ENCODE measurements around the gene ZNF718. TPM values are rescaled to one million over a fixed set of nuclear protein-coding genes. Genes with fewer than 3 reads are reported as not detected.
"Not testable (repeated sequence)": the region's sequence is repeated elsewhere in the genome, so short reads cannot be mapped to it uniquely, and the experiment has no call there.

ZNF718 gene
- total RNA-seq, 2 donors from 2014 or later: 2.0 to 6.3 TPM

- H3K4me1 Mint-ChIP-seq: no peaks in the 10 kb centered on the region
- no peaks in the 10 kb centered on the region for H3K27me3 Mint-ChIP-seq
- H3K4me3 Mint-ChIP-seq: no peak overlapping the region
- peaks cover 39% of the 10 kb centered on the region for H3K9me3 ChIP-seq (ENCODE audit: control insufficient read depth, low read length, poor library complexity, severe bottlenecking)
- no peak overlapping the region for H3K27ac Mint-ChIP-seq
- no peak for DNase-seq
- no peaks in the 10 kb centered on the region for H3K36me3 Mint-ChIP-seq (ENCODE audit: low read depth)
- ATAC-seq: no peak
Measured at GRCh38 chr4:175986-176385, 51.7 kb downstream of the ZNF718 start.

- H3K4me3 Mint-ChIP-seq: no peak overlapping the region
- H3K36me3 Mint-ChIP-seq (ENCODE audit: low read depth): peaks cover 2% of the 10 kb centered on the region
- ATAC-seq: no peak
- H3K27me3 Mint-ChIP-seq: no peaks in the 10 kb centered on the region
- H3K9me3 ChIP-seq (ENCODE audit: control insufficient read depth, low read length, poor library complexity, severe bottlenecking): peaks cover 39% of the 10 kb centered on the region
- no peak for DNase-seq
- no peak overlapping the region for H3K27ac Mint-ChIP-seq
- H3K4me1 Mint-ChIP-seq: no peaks in the 10 kb centered on the region
Measured at GRCh38 chr4:176995-177394, 52.7 kb downstream of the ZNF718 start.

- H3K27ac Mint-ChIP-seq; DNase-seq; H3K4me1 Mint-ChIP-seq; H3K36me3 Mint-ChIP-seq (ENCODE audit: low read depth); ATAC-seq; H3K27me3 Mint-ChIP-seq; H3K4me3 Mint-ChIP-seq: not testable (repeated sequence)
- peaks cover 32% of the 10 kb centered on the region for H3K9me3 ChIP-seq (ENCODE audit: control insufficient read depth, low read length, poor library complexity, severe bottlenecking)
Measured at GRCh38 chr4:182225-182624, 57.9 kb downstream of the ZNF718 start.

DNA sequence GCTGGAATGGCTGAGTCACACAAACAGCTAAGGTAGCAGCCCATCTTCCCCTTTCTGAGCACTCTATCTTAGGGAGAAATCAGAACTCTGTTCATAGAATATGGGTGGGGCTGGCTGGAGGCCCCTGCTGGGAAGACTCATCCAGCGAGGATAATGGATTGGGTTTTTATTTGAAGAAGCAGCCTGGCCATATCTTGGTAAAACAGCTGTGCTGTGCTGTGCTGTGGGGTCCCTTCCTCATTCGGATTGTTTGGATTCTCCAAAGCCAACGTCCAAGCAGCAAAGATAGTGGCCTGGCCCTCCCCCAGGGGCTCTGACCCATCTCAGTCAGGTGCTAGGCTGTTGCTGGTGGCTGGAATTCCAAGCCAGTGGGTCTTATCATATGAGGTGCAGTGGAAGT, 63.8 kb downstream of the ZNF718 start:
- Mint-ChIP-seq H3K36me3 (ENCODE audit: low read depth) (no peaks in the 10 kb centered on the region), H3K27me3 (no peaks in the 10 kb centered on the region), H3K4me1 (no peaks in the 10 kb centered on the region), H3K27ac (no peak overlapping the region), H3K4me3 (no peak overlapping the region)
- peaks cover 35% of the 10 kb centered on the region for H3K9me3 ChIP-seq (ENCODE audit: control insufficient read depth, low read length, poor library complexity, severe bottlenecking)
- no peak for DNase-seq
- no peak for ATAC-seq

DNA sequence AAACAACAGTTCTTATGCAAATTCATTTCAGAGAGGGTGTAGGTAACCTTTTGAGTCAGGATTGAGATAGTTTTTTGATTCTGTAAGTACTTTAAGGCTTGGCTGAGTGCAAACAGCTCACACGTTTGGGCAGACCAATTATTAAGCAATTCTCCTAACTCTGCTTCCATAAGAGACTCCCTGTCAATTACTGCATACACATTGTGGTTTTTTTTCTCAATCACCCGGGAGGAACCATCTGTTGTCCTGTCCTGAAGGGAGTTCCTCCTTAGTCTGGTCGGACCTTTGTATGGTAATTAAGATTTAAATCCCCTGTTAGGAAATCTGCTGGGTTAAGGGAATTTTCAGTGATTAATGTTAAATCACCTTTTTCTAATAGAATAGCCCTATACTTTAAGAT, 70.9 kb downstream of the ZNF718 start:
- not testable (repeated sequence) for H3K27me3 Mint-ChIP-seq; DNase-seq; H3K36me3 Mint-ChIP-seq (ENCODE audit: low read depth); H3K9me3 ChIP-seq (ENCODE audit: control insufficient read depth, low read length, poor library complexity, severe bottlenecking); H3K4me3 Mint-ChIP-seq; ATAC-seq; H3K27ac Mint-ChIP-seq; H3K4me1 Mint-ChIP-seq

- Mint-ChIP-seq H3K27ac (no peak overlapping the region), H3K36me3 (ENCODE audit: low read depth) (peaks cover 2% of the 10 kb centered on the region), H3K27me3 (no peaks in the 10 kb centered on the region), H3K4me1 (no peaks in the 10 kb centered on the region), H3K4me3 (no peak overlapping the region)
- no peak for ATAC-seq
- DNase-seq: no peak
- H3K9me3 ChIP-seq (ENCODE audit: control insufficient read depth, low read length, poor library complexity, severe bottlenecking): peaks cover 21% of the 10 kb centered on the region
Measured at GRCh38 chr4:200936-201335, 76.6 kb downstream of the ZNF718 start.

DNA sequence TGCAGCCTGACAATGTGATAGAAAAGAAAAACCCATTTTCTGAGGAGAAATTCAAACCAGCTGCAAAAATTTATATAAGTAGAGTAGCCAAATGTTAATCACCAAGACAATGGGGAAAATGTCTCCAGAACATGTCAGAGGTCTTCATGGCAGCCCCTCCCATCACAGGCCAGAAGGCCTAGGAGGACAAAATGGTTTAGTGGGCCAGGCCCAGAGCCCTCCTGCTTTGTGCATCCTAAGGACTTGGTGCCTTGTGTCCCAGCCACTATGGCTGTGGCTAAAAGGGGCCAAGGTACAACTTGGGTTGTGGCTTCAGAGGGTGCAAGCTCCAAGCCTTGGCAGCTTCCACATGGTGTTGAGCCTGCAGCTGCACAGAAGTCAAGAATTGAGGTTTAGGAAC, 78.5 kb downstream of the ZNF718 start:
- ATAC-seq; H3K4me3 Mint-ChIP-seq; H3K4me1 Mint-ChIP-seq; H3K27ac Mint-ChIP-seq; H3K36me3 Mint-ChIP-seq (ENCODE audit: low read depth); DNase-seq; H3K27me3 Mint-ChIP-seq: not testable (repeated sequence)
- peaks cover 21% of the 10 kb centered on the region for H3K9me3 ChIP-seq (ENCODE audit: control insufficient read depth, low read length, poor library complexity, severe bottlenecking)

DNA sequence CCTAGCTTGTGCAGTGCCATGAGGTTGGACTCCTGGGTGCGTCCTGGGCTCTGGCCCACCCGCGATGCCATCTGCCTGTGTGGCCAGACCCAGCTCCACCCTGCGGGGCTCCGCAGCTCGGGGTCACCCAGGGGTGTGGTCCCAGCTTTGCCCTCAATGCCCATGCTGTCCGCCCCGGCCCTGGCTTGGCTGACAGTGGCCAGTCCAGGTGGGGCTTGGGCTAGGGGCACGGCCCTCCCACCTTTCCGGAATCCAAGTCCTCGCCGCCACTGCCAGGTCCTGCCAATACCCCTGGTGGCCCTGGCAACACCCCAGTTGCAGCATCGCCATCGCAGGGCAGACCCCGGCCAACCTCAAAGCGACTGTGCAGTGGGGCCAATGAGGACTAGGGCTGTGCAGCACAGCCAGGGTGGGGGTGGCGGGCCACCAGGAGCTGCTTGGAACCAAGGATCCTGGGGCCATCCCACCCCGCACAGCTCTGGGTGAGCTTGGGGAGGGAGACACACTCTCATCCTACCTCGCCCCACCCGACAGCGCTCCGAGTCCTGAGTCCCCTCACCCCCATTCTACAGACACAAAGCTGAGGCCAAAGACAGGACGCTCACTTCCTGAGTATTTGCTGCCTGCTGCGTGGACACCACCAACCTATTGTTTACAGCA, 80.9 kb downstream of the ZNF718 start:
- DNase-seq (no peak), ATAC-seq (no peak)
- Mint-ChIP-seq H3K4me1 (peaks cover 2% of the 10 kb centered on the region), H3K27me3 (no peaks in the 10 kb centered on the region), H3K27ac (no peak overlapping the region), H3K36me3 (ENCODE audit: low read depth) (peaks cover 2% of the 10 kb centered on the region), H3K4me3 (no peak overlapping the region)
- peaks cover 18% of the 10 kb centered on the region for H3K9me3 ChIP-seq (ENCODE audit: control insufficient read depth, low read length, poor library complexity, severe bottlenecking)

- Mint-ChIP-seq H3K27me3 (no peaks in the 10 kb centered on the region), H3K27ac (no peak overlapping the region), H3K4me1 (peaks cover 2% of the 10 kb centered on the region), H3K4me3 (no peak overlapping the region), H3K36me3 (ENCODE audit: low read depth) (peaks cover 2% of the 10 kb centered on the region)
- no peak for ATAC-seq
- H3K9me3 ChIP-seq (ENCODE audit: control insufficient read depth, low read length, poor library complexity, severe bottlenecking): peaks cover 15% of the 10 kb centered on the region
- DNase-seq: no peak
Measured at GRCh38 chr4:206054-206453, 81.8 kb downstream of the ZNF718 start.

DNA sequence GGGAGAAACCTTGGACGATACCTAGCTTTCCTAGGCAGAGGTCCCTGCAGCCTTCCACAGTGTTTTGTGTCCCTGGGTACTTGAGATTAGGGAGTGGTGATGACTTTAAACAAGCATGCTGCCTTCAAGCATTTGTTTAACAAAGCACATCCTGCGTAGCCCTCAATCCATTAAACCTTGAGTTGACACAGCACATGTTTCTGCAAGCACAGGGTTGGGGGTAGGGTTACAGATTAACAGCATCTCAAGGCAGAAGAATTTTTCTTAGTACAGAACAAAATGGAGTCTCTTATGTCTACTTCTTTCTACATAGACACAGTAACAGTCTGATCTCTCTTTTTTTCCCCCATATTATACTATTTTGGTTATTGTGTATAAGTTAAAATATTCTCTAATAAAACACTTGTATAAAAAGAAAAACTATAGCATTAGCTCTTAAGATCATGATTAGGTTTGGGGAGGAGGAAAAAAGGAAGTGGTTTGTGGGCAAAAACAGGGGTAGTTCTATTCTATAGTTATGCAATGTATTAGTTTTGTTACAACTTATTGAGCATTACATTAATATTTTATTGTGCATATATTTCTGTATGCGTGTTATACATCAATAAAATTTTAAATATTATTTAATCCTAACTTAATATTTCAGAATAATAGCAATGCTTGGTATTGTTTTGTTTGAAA, 84.3 kb downstream of the ZNF718 start:
- H3K4me1 Mint-ChIP-seq: peaks cover 13% of the 10 kb centered on the region
- not testable (repeated sequence) for ATAC-seq; H3K4me3 Mint-ChIP-seq; H3K9me3 ChIP-seq (ENCODE audit: control insufficient read depth, low read length, poor library complexity, severe bottlenecking); H3K36me3 Mint-ChIP-seq (ENCODE audit: low read depth); H3K27me3 Mint-ChIP-seq; H3K27ac Mint-ChIP-seq; DNase-seq

DNA sequence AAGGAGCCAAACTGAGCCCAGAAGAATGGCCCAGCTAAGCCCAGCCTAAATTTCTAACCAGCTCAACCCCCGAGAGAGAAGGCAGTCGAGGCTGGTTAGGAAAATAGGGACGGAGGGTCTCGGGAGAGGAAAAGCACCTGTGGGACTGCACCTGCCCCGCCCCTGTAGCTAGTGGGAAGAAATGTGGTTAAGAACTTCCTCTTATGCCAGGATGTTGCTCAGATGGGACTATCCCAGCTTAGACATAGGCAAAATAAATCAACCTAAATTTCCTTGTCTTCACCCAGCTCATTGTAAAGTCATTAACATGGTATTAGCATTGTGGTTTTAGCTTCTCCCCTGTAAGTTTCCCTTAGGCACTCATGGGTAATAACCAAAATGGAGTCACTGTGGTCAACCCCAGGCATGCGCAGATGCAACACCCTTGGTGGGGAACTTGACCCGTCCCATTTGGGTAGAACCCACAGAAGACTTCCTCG, 86.8 kb downstream of the ZNF718 start:
- H3K9me3 ChIP-seq (ENCODE audit: control insufficient read depth, low read length, poor library complexity, severe bottlenecking): peaks cover 6% of the 10 kb centered on the region
- H3K4me1 Mint-ChIP-seq: peaks cover 17% of the 10 kb centered on the region
- H3K27me3 Mint-ChIP-seq: no peaks in the 10 kb centered on the region
- DNase-seq (no peak), ATAC-seq (peak; percentile 34)
- H3K36me3 Mint-ChIP-seq (ENCODE audit: low read depth): no peaks in the 10 kb centered on the region
- H3K27ac Mint-ChIP-seq: no peak overlapping the region
- H3K4me3 Mint-ChIP-seq: peak overlapping the region; percentile 63

GRCh38 chr4:212438-213188, 88.3 kb downstream of the ZNF718 start:
- no peaks in the 10 kb centered on the region for H3K36me3 Mint-ChIP-seq (ENCODE audit: low read depth)
- DNase-seq (peak in 1 of 3 donors; percentile 33), ATAC-seq (peak; percentile 91)
- H3K9me3 ChIP-seq (ENCODE audit: control insufficient read depth, low read length, poor library complexity, severe bottlenecking): peaks cover 12% of the 10 kb centered on the region
- H3K4me1 Mint-ChIP-seq: peaks cover 17% of the 10 kb centered on the region
- H3K27me3 Mint-ChIP-seq: no peaks in the 10 kb centered on the region
- no peak overlapping the region for H3K27ac Mint-ChIP-seq
- H3K4me3 Mint-ChIP-seq: peak overlapping the region; percentile 86

- peak overlapping the region; percentile 86 for H3K4me3 Mint-ChIP-seq
- H3K9me3 ChIP-seq (ENCODE audit: control insufficient read depth, low read length, poor library complexity, severe bottlenecking): peaks cover 12% of the 10 kb centered on the region
- peaks cover 17% of the 10 kb centered on the region for H3K4me1 Mint-ChIP-seq
- not testable (repeated sequence) for H3K36me3 Mint-ChIP-seq (ENCODE audit: low read depth); H3K27me3 Mint-ChIP-seq; DNase-seq; H3K27ac Mint-ChIP-seq; ATAC-seq
Measured at GRCh38 chr4:213189-213535, 88.9 kb downstream of the ZNF718 start.
